Endothelial cell of umbilical vein (primary cell): Measurements from ENCODE around the gene MICALL1. TPM values are rescaled to one million over a fixed set of nuclear protein-coding genes. Genes with fewer than 3 reads are reported as not detected.

Experiments
- BruUV-seq: library from RNA; stranded (reverse); fragments of 400-500 nt; replicated peaks from 2 replicates; lab custom pipeline; 2021; lab: Mats Ljungman, UMichigan
- CTCF ChIA-PET: fragments of 300-600, 350-600 bp; sonication (Branson Sonifier 250); formaldehyde crosslinking; loops from one replicate; lab custom pipeline; 2021; ENCODE audit warnings: antibody characterized with exemption, inconsistent platforms; lab: Charles Lee
- POLR2A ChIA-PET: fragments of 300-600, 350-600 bp; sonication (Branson Sonifier 250); formaldehyde crosslinking; loops from one replicate; lab custom pipeline; 2021; ENCODE audit warnings: antibody characterized with exemption, inconsistent platforms; lab: Charles Lee
- DNase-seq: peaks from one replicate; pipeline ENCODE4 v3.0.0-alpha.2; 2011; ENCODE audit warnings: low read depth, low spot score
- FAIRE-seq: peaks from 2 replicates; lab custom pipeline; 2011; peaks lifted over from hg19 to GRCh38; lab: Jason Lieb, UNC
- H2AFZ ChIP-seq: 2 replicates; pipeline ENCODE4 v1.6.0; 2012; ENCODE audit warnings: low read depth, low read length, control low read depth, inconsistent platforms
- H3K27ac ChIP-seq: 2 replicates; pipeline ENCODE4 v1.5.1; 2011; ENCODE audit warnings: low read depth, mild to moderate bottlenecking, control low read depth, low read length, moderate library complexity; ENCODE audit not compliant: insufficient read depth
- H3K27me3 ChIP-seq, 2 experiments: 2 replicates each; pipeline versions ENCODE4 v1.6.0 to v1.6.1; 2011; ENCODE audit warnings: low read length in 2 of 2, mixed read lengths in 1 of 2; ENCODE audit not compliant: control insufficient read depth in 2 of 2, insufficient read depth in 2 of 2
- H3K36me3 ChIP-seq, 2 experiments: 2 replicates in 1 of 2; 3 replicates in 1 of 2; pipeline ENCODE4 v1.5.1; 2011; ENCODE audit warnings: low read length in 2 of 2, mild to moderate bottlenecking in 1 of 2, moderate library complexity in 1 of 2; ENCODE audit not compliant: control insufficient read depth in 2 of 2, insufficient read depth in 2 of 2; ENCODE audit errors: extremely low read depth in 1 of 2
- H3K4me1 ChIP-seq: 3 replicates; pipeline ENCODE4 v1.5.1; 2011; ENCODE audit warnings: mild to moderate bottlenecking, low read length; ENCODE audit not compliant: control insufficient read depth, insufficient read depth; ENCODE audit errors: extremely low read depth
- H3K4me2 ChIP-seq: 2 replicates; pipeline ENCODE4 v1.6.1; 2011; ENCODE audit warnings: low read length, control low read depth, mixed read lengths; ENCODE audit not compliant: insufficient read depth
- H3K4me3 ChIP-seq, 3 experiments: fragments of 200-600 bp in 1 of 3; sonication (generic), shearing (Covaris generic) in 1 of 3; replicated peaks in 1 of 3; 2 replicates each; pipeline ENCODE4 v1.5.1; 2011 to 2016; ENCODE audit warnings: control low read depth in 3 of 3, low read length in 3 of 3, mild to moderate bottlenecking in 2 of 3, inconsistent platforms in 1 of 3, low read depth in 1 of 3, moderate library complexity in 1 of 3; ENCODE audit not compliant: insufficient read depth in 1 of 3
- H3K79me2 ChIP-seq: 2 replicates; pipeline ENCODE4 v1.6.0; 2012; ENCODE audit warnings: low read length, inconsistent platforms; ENCODE audit not compliant: control insufficient read depth, insufficient read depth
- H3K9ac ChIP-seq: replicated peaks from 2 replicates; pipeline ENCODE3; 2011; ENCODE audit warnings: low read length, control low read depth; ENCODE audit not compliant: insufficient read depth; ENCODE audit errors: extremely low read depth
- H3K9me1 ChIP-seq: replicated peaks from 3 replicates; pipeline ENCODE4 v1.6.0; 2011; ENCODE audit warnings: mild to moderate bottlenecking, low read length; ENCODE audit not compliant: control insufficient read depth, insufficient read depth; ENCODE audit errors: extremely low read depth
- H3K9me3 ChIP-seq: replicated peaks from 2 replicates; pipeline ENCODE4 v1.5.1; 2012; ENCODE audit warnings: low read length, inconsistent platforms; ENCODE audit not compliant: control insufficient read depth, insufficient read depth
- H4K20me1 ChIP-seq: replicated peaks from 2 replicates; pipeline ENCODE3; 2011; ENCODE audit warnings: mild to moderate bottlenecking, low read length; ENCODE audit not compliant: control insufficient read depth, insufficient read depth; ENCODE audit errors: extremely low read depth
- CTCF ChIP-seq, 2 donors: IDR thresholded peaks; 1 replicate in 1 of 2; 2 replicates in 1 of 2; pipeline ENCODE4 v1.5.1; 2011; ENCODE audit warnings: low read length in 2 of 2, mild to moderate bottlenecking in 2 of 2, moderate library complexity in 2 of 2, control low read depth in 1 of 2, inconsistent platforms in 1 of 2, low read depth in 1 of 2; ENCODE audit not compliant: insufficient read depth in 1 of 2; ENCODE audit errors: extremely low read depth in 1 of 2
- EZH2 ChIP-seq: IDR thresholded peaks from 2 replicates; pipeline ENCODE4 v1.6.1; 2012; ENCODE audit warnings: borderline replicate concordance, low read depth, mild to moderate bottlenecking, moderate library complexity, low read length, inconsistent platforms; ENCODE audit not compliant: severe bottlenecking
- FOS ChIP-seq: IDR thresholded peaks from 2 replicates; pipeline ENCODE4 v1.6.1; 2011; ENCODE audit warnings: mild to moderate bottlenecking, low read length, moderate library complexity, borderline replicate concordance; ENCODE audit not compliant: insufficient read depth
- GATA2 ChIP-seq: IDR thresholded peaks from 2 replicates; pipeline ENCODE4 v1.7.0; 2011; ENCODE audit warnings: low read depth, mild to moderate bottlenecking, moderate library complexity, mixed read lengths, low read length; ENCODE audit not compliant: insufficient read length, insufficient read depth
- JUN ChIP-seq: IDR thresholded peaks from 2 replicates; pipeline ENCODE4 v1.6.1; 2011; ENCODE audit warnings: borderline replicate concordance, low read depth; ENCODE audit not compliant: insufficient read length, insufficient read depth
- MAX ChIP-seq: IDR thresholded peaks from 2 replicates; pipeline ENCODE4 v1.6.1; 2011; ENCODE audit not compliant: insufficient read depth, insufficient read length
- MYC ChIP-seq: IDR thresholded peaks from one replicate; pipeline ENCODE4 v1.6.1; 2011; ENCODE audit warnings: mild to moderate bottlenecking, low read depth, low read length
- POLR2A ChIP-seq: IDR thresholded peaks from 2 replicates; pipeline ENCODE4 v1.6.1; 2012; ENCODE audit warnings: low read depth, mild to moderate bottlenecking, control low read depth, low read length
- POLR2AphosphoS5 ChIP-seq: IDR thresholded peaks from 2 replicates; pipeline ENCODE4 v1.6.1; 2012; ENCODE audit warnings: low read depth, mild to moderate bottlenecking, control low read depth, low read length, moderate library complexity; ENCODE audit not compliant: insufficient read depth
- dilution Hi-C: fragments of 300-500 bp; cut with MboI; formaldehyde crosslinking; loops from one replicate; pipeline ENCODE4 v1.15.0; 2019; ENCODE audit warnings: low sequenced_read_pairs; ENCODE audit not compliant: extremely low pct_ligation_motif_present
- intact Hi-C: fragments of 100-400 bp; cut with micrococcal nuclease; formaldehyde crosslinking; loops from one replicate; pipeline ENCODE4 v1.10.0; 2022
- polyA plus RNA-seq, 4 experiments: library from polyadenylated mRNA; depleted of rRNA in 3 of 4; stranded (reverse) in 3 of 4; unstranded in 1 of 4; fragments of >200 nt; gene quantifications; 2 replicates each; pipeline versions ENCODE4 v1.2.1 to v1.2.3, GENCODE V29; 2011 to 2012; ENCODE audit warnings: missing spikeins in 1 of 4
- total RNA-seq: library from RNA; stranded (reverse); gene quantifications from 2 replicates; pipeline ENCODE4 v1.2.3, GENCODE V29; 2021

MICALL1 gene
- total and polyA plus RNA-seq, 2 donors (not counting 3 experiments of a cell fraction or from before 2014, with no cell fraction given), result 23.9 to 66.9 TPM

- H4K20me1 ChIP-seq, result no peaks in the 10 kb centered on the region
- no peak overlapping the region for H3K27ac ChIP-seq
- H3K4me1 ChIP-seq, result no peaks in the 10 kb centered on the region
- no peak for TF ChIP-seq CTCF (IDR thresholded peaks at IDR 0.05; ENCODE audit: extremely low read depth in 1 of 2, insufficient read depth in 1 of 2, low read depth in 1 of 2, low read length in 2 of 2)
- TF ChIP-seq JUN, result no peak
- TF ChIP-seq MYC, result no peak
- no peak for TF ChIP-seq GATA2
- no peak for TF ChIP-seq POLR2A
- TF ChIP-seq POLR2AphosphoS5, result no peak
- TF ChIP-seq MAX, result no peak
- TF ChIP-seq FOS, result no peak
- no peak for TF ChIP-seq EZH2
- no peaks in the 10 kb centered on the region for H3K9me3 ChIP-seq
- H3K36me3 ChIP-seq, result peaks cover 11 to 34% of the 10 kb centered on the region in 2 experiments
- ChIA-PET POLR2A (no interaction called here), CTCF (interaction anchor here (0.7 to 4.0 kb wide), 20 partner anchors 9 to 447 kb away, joined by 3 to 66 read pairs (median 4); partner anchors contain the start of genes C22orf23, MICALL1 and POLR2F)
- peaks cover 2% of the 10 kb centered on the region for H3K79me2 ChIP-seq
- H3K9me1 ChIP-seq, result no peaks in the 10 kb centered on the region
- FAIRE-seq, result no peak
- intact Hi-C loops (loop anchor here (1.0 kb wide), 3 partner anchors 32 to 149 kb away; no protein-coding TSS in a partner anchor), dilution Hi-C loops (no loop called here)
- no TSS peak for BruUV-seq
- no peak overlapping the region for H3K4me2 ChIP-seq
- no peak overlapping the region for H2AFZ ChIP-seq
- no peak overlapping the region for H3K9ac ChIP-seq
- no peaks in the 10 kb centered on the region for H3K27me3 ChIP-seq
- DNase-seq, result no peak
- no peak overlapping the region for H3K4me3 ChIP-seq
Observed at GRCh38 chr22:37965940-37966664, 60.0 kb downstream of the MICALL1 start.
